Karpas-422 (cell line): ENCODE measurements around the gene RIMBP2. TPM values are rescaled to one million over a fixed set of nuclear protein-coding genes. Genes with fewer than 3 reads are reported as not detected.

ENCODE experiments used
- DNase-seq: peaks from one replicate; pipeline ENCODE4 v3.0.0-alpha.2; 2015
- H2AFZ ChIP-seq: fragments of 200-600 bp; sonication (generic); 2 replicates; pipeline ENCODE4 v1.6.1; 2014; ENCODE audit warnings: antibody characterized with exemption, low read length, mixed read lengths
- H3K27ac ChIP-seq: fragments of 200-600 bp; sonication (generic); 2 replicates; pipeline ENCODE4 v1.5.1; 2014; ENCODE audit warnings: mild to moderate bottlenecking, low read length, moderate library complexity
- H3K27me3 ChIP-seq: fragments of 200-600 bp; sonication (generic); 2 replicates; pipeline ENCODE4 v1.6.1; 2014; ENCODE audit warnings: low read length, mixed read lengths
- H3K36me3 ChIP-seq: fragments of 200-600 bp; sonication (generic); 2 replicates; pipeline ENCODE4 v1.6.1; 2014; ENCODE audit warnings: low read length, mixed read lengths; ENCODE audit not compliant: insufficient read depth
- H3K4me1 ChIP-seq: fragments of 200-600 bp; sonication (generic); 2 replicates; pipeline ENCODE4 v1.6.1; 2014; ENCODE audit warnings: mild to moderate bottlenecking, low read length, mixed read lengths
- H3K4me2 ChIP-seq: fragments of 200-600 bp; sonication (generic); 2 replicates; pipeline ENCODE4 v1.6.1; 2014; ENCODE audit warnings: low read length, low read depth, mild to moderate bottlenecking; ENCODE audit not compliant: poor library complexity, severe bottlenecking
- H3K4me3 ChIP-seq: fragments of 200-600 bp; sonication (generic); 2 replicates; pipeline ENCODE4 v1.5.1; 2014; ENCODE audit warnings: mild to moderate bottlenecking, antibody characterized with exemption, low read length, mixed read lengths
- H3K79me2 ChIP-seq: fragments of 200-600 bp; sonication (generic); 2 replicates; pipeline ENCODE4 v1.6.1; 2014; ENCODE audit warnings: mild to moderate bottlenecking, low read length, mixed read lengths
- H3K9ac ChIP-seq: fragments of 200-600 bp; sonication (generic); 2 replicates; pipeline ENCODE4 v1.6.0; 2014; ENCODE audit warnings: low read length
- H3K9me2 ChIP-seq: fragments of 200-600 bp; sonication (generic), shearing (Covaris generic); replicated peaks from 2 replicates; pipeline ENCODE4 v1.6.0; 2014; ENCODE audit warnings: mild to moderate bottlenecking, low read length, moderate library complexity; ENCODE audit not compliant: insufficient read depth
- H3K9me3 ChIP-seq: fragments of 300-700, 200-600 bp; sonication (generic); 2 replicates; pipeline ENCODE4 v1.6.1; 2014; ENCODE audit warnings: low read length, mixed read lengths
- H4K20me1 ChIP-seq: fragments of 200-600 bp; sonication (generic); 2 replicates; pipeline ENCODE4 v1.6.1; 2014; ENCODE audit warnings: mild to moderate bottlenecking, antibody characterized with exemption, low read length, low read depth; ENCODE audit not compliant: insufficient read depth
- total RNA-seq: library from RNA; depleted of rRNA; stranded (reverse); fragments of >200 nt; shearing (Covaris generic); gene quantifications from 2 replicates; pipeline ENCODE4 v1.2.3, GENCODE V29; 2014; ENCODE audit warnings: low replicate concordance

Gene RIMBP2
- total RNA-seq, 1 experiment from 2014 or later, result not detected

DNA sequence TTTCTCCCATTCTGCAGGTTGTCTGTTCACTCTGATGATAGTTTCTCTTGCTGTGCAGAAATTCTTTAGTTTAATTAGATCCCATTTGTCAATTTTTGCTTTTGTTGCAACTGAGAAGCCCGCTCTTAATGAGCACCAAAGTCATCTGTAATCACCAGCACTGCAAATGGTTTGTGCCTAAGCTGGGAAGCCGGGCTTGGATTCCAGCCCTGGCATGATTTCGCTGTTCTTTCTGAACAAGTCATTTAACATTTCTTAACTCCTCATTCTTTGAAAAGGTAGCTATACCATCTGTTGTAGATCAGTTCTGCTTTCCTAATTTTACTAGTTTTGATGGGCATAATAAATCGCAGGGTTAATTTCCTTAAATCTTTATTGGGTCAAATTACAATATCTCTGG is 346.3 kb downstream of the RIMBP2 start:
- H3K27me3 ChIP-seq, result no peaks in the 10 kb centered on the region
- H3K36me3 ChIP-seq, result no peaks in the 10 kb centered on the region
- H2AFZ ChIP-seq, result no peak overlapping the region
- no peaks in the 10 kb centered on the region for H3K4me1 ChIP-seq
- no peaks in the 10 kb centered on the region for H3K79me2 ChIP-seq
- no peak overlapping the region for H3K4me2 ChIP-seq
- no peak overlapping the region for H3K27ac ChIP-seq
- H3K4me3 ChIP-seq, result no peak overlapping the region
- no peaks in the 10 kb centered on the region for H3K9me3 ChIP-seq
- DNase-seq, result no peak
- H3K9ac ChIP-seq, result no peak overlapping the region
- no peaks in the 10 kb centered on the region for H3K9me2 ChIP-seq
- no peaks in the 10 kb centered on the region for H4K20me1 ChIP-seq

DNA sequence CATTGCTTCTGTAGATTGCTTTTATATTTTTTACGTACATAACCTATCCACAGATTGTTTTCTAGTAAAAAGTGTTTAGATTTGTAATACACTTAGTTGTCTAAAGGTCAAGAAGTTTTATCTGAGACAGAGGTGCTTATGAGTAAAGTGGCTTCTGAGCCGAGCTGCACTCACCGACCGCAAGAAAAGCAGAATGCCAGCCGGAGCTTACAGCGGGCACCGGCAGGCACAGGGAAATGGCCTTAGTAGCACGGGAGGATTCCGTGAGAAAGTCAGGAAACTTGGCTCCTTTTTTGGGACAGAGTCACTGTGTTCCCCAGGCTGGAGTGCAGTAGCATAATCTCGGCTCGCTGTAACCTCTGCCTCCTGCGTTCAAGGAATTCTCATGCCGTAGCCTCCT is 348.6 kb downstream of the RIMBP2 start:
- Histone ChIP-seq H3K4me2 (no peak overlapping the region), H2AFZ (no peak overlapping the region), H3K27me3 (no peaks in the 10 kb centered on the region), H3K4me3 (no peak overlapping the region), H3K79me2 (no peaks in the 10 kb centered on the region), H3K9me2 (no peaks in the 10 kb centered on the region), H3K9me3 (no peaks in the 10 kb centered on the region), H3K4me1 (no peaks in the 10 kb centered on the region), H4K20me1 (no peaks in the 10 kb centered on the region), H3K27ac (no peak overlapping the region), H3K9ac (no peak overlapping the region), H3K36me3 (no peaks in the 10 kb centered on the region)
- DNase-seq, result peak; percentile 35

DNA sequence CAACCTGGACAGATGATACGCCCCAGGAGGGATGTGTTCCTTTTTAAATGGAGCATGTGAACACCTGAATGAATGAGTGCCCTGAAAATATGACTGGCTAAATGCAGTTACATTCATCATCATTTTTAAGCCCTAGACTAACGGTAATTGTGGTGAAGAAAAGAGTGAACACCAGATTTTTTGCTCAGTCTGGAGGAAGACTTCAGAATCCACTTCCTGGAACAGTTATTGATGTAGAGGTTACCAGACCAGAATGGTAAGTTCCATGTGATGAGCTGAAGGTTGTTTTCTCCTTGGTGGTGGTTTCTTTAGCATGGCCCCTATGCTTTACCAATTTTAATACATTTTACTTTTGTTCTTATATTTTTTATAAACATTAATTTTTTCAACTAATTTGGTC is 349.1 kb downstream of the RIMBP2 start:
- H4K20me1 ChIP-seq, result no peaks in the 10 kb centered on the region
- DNase-seq, result peak; percentile 0
- no peaks in the 10 kb centered on the region for H3K9me2 ChIP-seq
- H3K9me3 ChIP-seq, result no peaks in the 10 kb centered on the region
- H3K4me1 ChIP-seq, result no peaks in the 10 kb centered on the region
- H3K27me3 ChIP-seq, result no peaks in the 10 kb centered on the region
- H3K4me3 ChIP-seq, result no peak overlapping the region
- H3K79me2 ChIP-seq, result no peaks in the 10 kb centered on the region
- no peak overlapping the region for H3K27ac ChIP-seq
- H2AFZ ChIP-seq, result no peak overlapping the region
- no peak overlapping the region for H3K9ac ChIP-seq
- no peaks in the 10 kb centered on the region for H3K36me3 ChIP-seq
- no peak overlapping the region for H3K4me2 ChIP-seq

- Histone ChIP-seq H3K4me2 (no peak overlapping the region), H4K20me1 (no peaks in the 10 kb centered on the region), H3K36me3 (no peaks in the 10 kb centered on the region), H3K4me3 (no peak overlapping the region), H3K4me1 (no peaks in the 10 kb centered on the region), H3K79me2 (no peaks in the 10 kb centered on the region), H3K9me2 (no peaks in the 10 kb centered on the region), H3K27me3 (no peaks in the 10 kb centered on the region), H3K27ac (no peak overlapping the region), H3K9ac (no peak overlapping the region), H3K9me3 (no peaks in the 10 kb centered on the region), H2AFZ (no peak overlapping the region)
- DNase-seq, result no peak
Observed at GRCh38 chr12:130366159-130366558, 349.9 kb downstream of the RIMBP2 start.

GRCh38 chr12:130364578-130364977 is 351.5 kb downstream of the RIMBP2 start:
- no peaks in the 10 kb centered on the region for H3K4me1 ChIP-seq
- H3K4me2 ChIP-seq, result no peak overlapping the region
- H3K79me2 ChIP-seq, result no peaks in the 10 kb centered on the region
- H3K36me3 ChIP-seq, result no peaks in the 10 kb centered on the region
- no peaks in the 10 kb centered on the region for H3K9me3 ChIP-seq
- peak; percentile 17 for DNase-seq
- no peak overlapping the region for H2AFZ ChIP-seq
- H3K27ac ChIP-seq, result no peak overlapping the region
- H3K9ac ChIP-seq, result no peak overlapping the region
- no peaks in the 10 kb centered on the region for H4K20me1 ChIP-seq
- H3K4me3 ChIP-seq, result no peak overlapping the region
- no peaks in the 10 kb centered on the region for H3K27me3 ChIP-seq
- no peaks in the 10 kb centered on the region for H3K9me2 ChIP-seq

- H3K4me1 ChIP-seq, result no peaks in the 10 kb centered on the region
- H3K27ac ChIP-seq, result no peak overlapping the region
- H3K4me2 ChIP-seq, result no peak overlapping the region
- H2AFZ ChIP-seq, result no peak overlapping the region
- no peaks in the 10 kb centered on the region for H3K79me2 ChIP-seq
- H3K36me3 ChIP-seq, result no peaks in the 10 kb centered on the region
- no peaks in the 10 kb centered on the region for H3K27me3 ChIP-seq
- H3K9ac ChIP-seq, result no peak overlapping the region
- H4K20me1 ChIP-seq, result no peaks in the 10 kb centered on the region
- no peak overlapping the region for H3K4me3 ChIP-seq
- no peaks in the 10 kb centered on the region for H3K9me2 ChIP-seq
- no peaks in the 10 kb centered on the region for H3K9me3 ChIP-seq
- DNase-seq, result no peak
Observed at GRCh38 chr12:130362060-130362459, 354.0 kb downstream of the RIMBP2 start.

DNA sequence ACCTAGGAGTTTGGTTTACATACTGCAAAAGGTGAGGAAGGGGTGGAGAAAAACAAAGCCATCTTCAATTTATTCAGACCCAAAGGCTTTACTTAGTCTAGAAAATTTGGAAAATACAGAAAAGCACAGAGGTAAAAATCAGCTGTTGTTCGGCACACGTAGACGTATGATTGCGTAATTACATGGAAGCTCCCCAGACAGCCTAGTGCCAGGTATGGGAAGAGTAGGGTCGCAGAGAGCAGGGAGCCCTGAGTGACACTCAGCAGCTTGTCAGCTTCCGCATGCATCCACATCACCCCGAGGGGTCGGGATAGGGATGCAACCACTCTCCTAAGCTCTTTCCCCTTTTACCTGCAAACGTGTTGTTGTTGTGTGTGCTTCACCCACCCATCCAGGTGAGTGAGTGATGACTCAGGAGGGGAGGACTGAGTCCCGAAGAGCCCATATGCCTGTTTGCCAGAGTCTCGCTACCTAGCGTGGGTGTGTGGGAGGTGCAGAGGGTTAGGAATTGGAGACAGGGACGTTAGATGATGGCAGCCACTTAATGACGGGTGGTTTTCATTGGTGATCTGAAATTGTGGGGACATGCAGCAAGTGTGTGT is 358.3 kb downstream of the RIMBP2 start:
- no peaks in the 10 kb centered on the region for H4K20me1 ChIP-seq
- H3K27me3 ChIP-seq, result no peaks in the 10 kb centered on the region
- H3K4me3 ChIP-seq, result no peak overlapping the region
- no peak overlapping the region for H3K9ac ChIP-seq
- H3K36me3 ChIP-seq, result no peaks in the 10 kb centered on the region
- DNase-seq, result no peak
- no peaks in the 10 kb centered on the region for H3K9me3 ChIP-seq
- no peaks in the 10 kb centered on the region for H3K79me2 ChIP-seq
- H2AFZ ChIP-seq, result no peak overlapping the region
- H3K4me1 ChIP-seq, result no peaks in the 10 kb centered on the region
- no peak overlapping the region for H3K4me2 ChIP-seq
- H3K27ac ChIP-seq, result no peak overlapping the region
- H3K9me2 ChIP-seq, result no peaks in the 10 kb centered on the region

GRCh38 chr12:130357241-130357640 is 358.9 kb downstream of the RIMBP2 start:
- Histone ChIP-seq H2AFZ (no peak overlapping the region), H3K4me1 (no peaks in the 10 kb centered on the region), H3K4me2 (no peak overlapping the region), H3K36me3 (no peaks in the 10 kb centered on the region), H3K9me2 (no peaks in the 10 kb centered on the region), H3K4me3 (no peak overlapping the region), H3K27me3 (no peaks in the 10 kb centered on the region), H3K79me2 (no peaks in the 10 kb centered on the region), H4K20me1 (no peaks in the 10 kb centered on the region), H3K9me3 (no peaks in the 10 kb centered on the region), H3K9ac (no peak overlapping the region), H3K27ac (no peak overlapping the region)
- DNase-seq, result peak; percentile 28

DNA sequence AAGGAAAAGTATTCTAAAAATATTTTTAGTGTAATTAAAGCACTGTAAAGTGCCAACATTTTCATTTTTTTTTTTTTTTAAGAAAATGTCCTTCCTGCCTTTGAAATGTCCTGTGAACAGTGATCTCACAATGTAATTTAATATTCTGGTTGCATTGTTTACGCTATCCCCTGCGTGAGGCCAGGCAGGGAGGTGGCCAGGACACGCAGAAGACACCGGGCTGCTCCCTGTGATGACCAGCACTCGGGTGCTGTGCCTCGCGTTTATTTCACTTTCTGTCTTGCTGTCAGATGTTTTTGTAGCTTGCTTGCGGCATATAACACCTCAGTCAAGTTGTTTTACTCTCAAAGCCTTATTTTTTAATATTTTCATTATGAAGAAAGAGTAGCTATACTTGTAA is 359.9 kb downstream of the RIMBP2 start:
- Histone ChIP-seq H3K4me2 (no peak overlapping the region), H3K9me2 (no peaks in the 10 kb centered on the region), H3K9ac (no peak overlapping the region)

More for the DNA sequence above, 359.9 kb downstream of the RIMBP2 start:
- Histone ChIP-seq H3K4me3 (no peak overlapping the region), H3K9me3 (no peaks in the 10 kb centered on the region), H3K79me2 (no peaks in the 10 kb centered on the region), H3K36me3 (no peaks in the 10 kb centered on the region), H4K20me1 (no peaks in the 10 kb centered on the region), H3K27ac (no peak overlapping the region), H2AFZ (no peak overlapping the region), H3K4me1 (no peaks in the 10 kb centered on the region), H3K27me3 (no peaks in the 10 kb centered on the region)
- DNase-seq, result peak; percentile 21
